ENCODE results near the gene MINDY4. TPM values are rescaled to one million over a fixed set of nuclear protein-coding genes. Genes with fewer than 3 reads are reported as not detected.

The MINDY4 gene
- total and polyA plus RNA-seq, 2 donors (not counting 1 experiment from before 2014, with no cell fraction given) = 0.12 to 1.1 TPM

- no peaks in the 10 kb centered on the region for H3K4me1 ChIP-seq (ENCODE audit: control insufficient read depth in 2 of 2, insufficient read depth in 2 of 2, low read length in 2 of 2)
- H4K20me1 ChIP-seq (ENCODE audit: control insufficient read depth, insufficient read depth, low read length, poor library complexity, severe bottlenecking) = no peaks in the 10 kb centered on the region
- 89% methylated on average over 11 of the region's 13 CpGs for WGBS (ENCODE audit: insufficient coverage)
- H3K27ac Mint-ChIP-seq = no peak overlapping the region
- H3K4me2 ChIP-seq (replicated peaks; ENCODE audit: low read depth, low read length, poor library complexity, severe bottlenecking) = no peak overlapping the region
- no peaks in the 10 kb centered on the region for H3K9me3 Mint-ChIP-seq (ENCODE audit: insufficient read depth)
- H3K9ac ChIP-seq (ENCODE audit: low read length) = no peak overlapping the region
- no peak for ATAC-seq (ENCODE audit: low read depth)
- intact Hi-C loops (cut with micrococcal nuclease) = no loop called here
- ChIA-PET CTCF (no interaction called here), POLR2A (no interaction called here)
- H3K36me3 ChIP-seq (replicated peaks in 1 of 2; ENCODE audit: control extremely low read depth in 1 of 2, control insufficient read depth in 1 of 2, extremely low read depth in 1 of 2, insufficient read depth in 2 of 2, low read length in 1 of 2) = no peaks in the 10 kb centered on the region
- no peak overlapping the region for H3K4me3 ChIP-seq (ENCODE audit: control extremely low read depth in 1 of 5, extremely low read depth in 1 of 5, insufficient read depth in 1 of 5, low read depth in 2 of 5, low read length in 4 of 5)
- no peak overlapping the region for H3K27ac ChIP-seq (ENCODE audit: low read length in 2 of 2)
- no peak for DNase-seq
- TF ChIP-seq EZH2 (IDR thresholded peaks at IDR 0.05; ENCODE audit: borderline replicate concordance, insufficient read depth, low read depth, low read length, poor library complexity, severe bottlenecking) (no peak), CTCF (IDR thresholded peaks at IDR 0.05) (no peak)
- H3K27me3 ChIP-seq (replicated peaks in 1 of 4; ENCODE audit: control extremely low read depth in 1 of 4, control insufficient read depth in 3 of 4, insufficient read depth in 4 of 4, low read length in 3 of 4) = no peaks in the 10 kb centered on the region
- no peak overlapping the region for H3K4me3 Mint-ChIP-seq
- H2AFZ ChIP-seq (ENCODE audit: insufficient read depth, low read depth, low read length, poor library complexity, severe bottlenecking) = no peak overlapping the region
- no peaks in the 10 kb centered on the region for H3K79me2 ChIP-seq (ENCODE audit: control insufficient read depth, insufficient read depth, low read length)
- no peaks in the 10 kb centered on the region for H3K4me1 Mint-ChIP-seq
- no peaks in the 10 kb centered on the region for H3K27me3 Mint-ChIP-seq
- H3K9me3 ChIP-seq (ENCODE audit: control extremely low read depth in 1 of 3, control insufficient read depth in 2 of 3, insufficient read depth in 1 of 3, low read length in 2 of 3) = peaks cover 0 to 3% (median 0%) of the 10 kb centered on the region in 3 donors
These were observed 98.8 kb downstream of the MINDY4 start for GRCh38 chr7:30869794-30870611.

DNA sequence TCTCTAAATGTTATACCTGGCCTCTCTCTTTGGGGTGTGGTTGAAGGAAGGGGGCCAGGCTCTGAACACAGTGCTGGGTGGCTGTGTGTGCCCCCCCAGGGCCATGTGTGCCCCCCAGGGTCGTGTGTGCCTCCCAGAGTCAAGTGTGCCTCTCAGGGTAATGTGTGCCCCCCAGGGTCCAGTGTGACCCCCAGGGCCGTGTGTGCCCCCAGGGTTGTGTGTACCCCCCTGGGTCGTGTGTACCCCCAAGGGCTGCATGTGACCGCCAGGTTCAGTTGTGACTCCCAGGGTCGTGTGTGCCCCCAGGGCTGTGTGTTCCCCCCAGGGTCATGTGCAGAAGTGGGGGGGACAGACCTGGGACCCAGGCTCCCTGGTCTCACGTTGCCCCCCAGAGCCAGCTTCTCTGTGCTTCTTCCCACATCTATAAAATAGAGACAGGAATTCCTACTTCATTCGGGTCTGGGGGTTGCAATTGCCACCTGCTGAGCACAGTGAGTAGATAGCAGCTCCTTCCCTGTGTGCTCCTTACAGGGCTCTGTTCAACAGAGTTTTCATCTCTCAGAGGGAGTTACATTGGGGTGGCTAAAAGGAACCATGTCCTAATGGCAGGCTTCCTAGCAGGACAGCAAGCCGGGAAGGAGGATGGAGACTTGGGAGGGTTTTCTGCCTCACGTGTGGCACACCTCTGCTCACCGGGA is 99.8 kb downstream of the MINDY4 start:
- 80% methylated on average over 8 of the region's 10 CpGs for WGBS (ENCODE audit: insufficient coverage)
- no peak overlapping the region for H3K27ac Mint-ChIP-seq
- H3K4me3 Mint-ChIP-seq = no peak overlapping the region
- H3K4me2 ChIP-seq (replicated peaks; ENCODE audit: low read depth, low read length, poor library complexity, severe bottlenecking) = no peak overlapping the region
- no peaks in the 10 kb centered on the region for H3K4me1 ChIP-seq (ENCODE audit: control insufficient read depth in 2 of 2, insufficient read depth in 2 of 2, low read length in 2 of 2)
- H3K27me3 ChIP-seq (replicated peaks in 1 of 4; ENCODE audit: control extremely low read depth in 1 of 4, control insufficient read depth in 3 of 4, insufficient read depth in 4 of 4, low read length in 3 of 4) = no peaks in the 10 kb centered on the region
- no peak overlapping the region for H3K9ac ChIP-seq (ENCODE audit: low read length)
- POLR2A ChIA-PET = no interaction called here
- H4K20me1 ChIP-seq (ENCODE audit: control insufficient read depth, insufficient read depth, low read length, poor library complexity, severe bottlenecking) = no peaks in the 10 kb centered on the region
- H3K36me3 ChIP-seq (replicated peaks in 1 of 2; ENCODE audit: control extremely low read depth in 1 of 2, control insufficient read depth in 1 of 2, extremely low read depth in 1 of 2, insufficient read depth in 2 of 2, low read length in 1 of 2) = no peaks in the 10 kb centered on the region
- CTCF ChIA-PET = no interaction called here
- H3K27ac ChIP-seq (ENCODE audit: low read length in 2 of 2) = no peak overlapping the region
- no peaks in the 10 kb centered on the region for H3K4me1 Mint-ChIP-seq
- H2AFZ ChIP-seq (ENCODE audit: insufficient read depth, low read depth, low read length, poor library complexity, severe bottlenecking) = no peak overlapping the region
- DNase-seq = no peak
- H3K9me3 ChIP-seq (ENCODE audit: control extremely low read depth in 1 of 3, control insufficient read depth in 2 of 3, insufficient read depth in 1 of 3, low read length in 2 of 3) = peaks cover 0 to 3% (median 0%) of the 10 kb centered on the region in 3 donors
- H3K4me3 ChIP-seq (ENCODE audit: control extremely low read depth in 1 of 5, extremely low read depth in 1 of 5, insufficient read depth in 1 of 5, low read depth in 2 of 5, low read length in 4 of 5) = no peak overlapping the region
- ATAC-seq (ENCODE audit: low read depth) = no peak
- no peaks in the 10 kb centered on the region for H3K79me2 ChIP-seq (ENCODE audit: control insufficient read depth, insufficient read depth, low read length)
- intact Hi-C loops (cut with micrococcal nuclease) = no loop called here
- H3K9me3 Mint-ChIP-seq (ENCODE audit: insufficient read depth) = no peaks in the 10 kb centered on the region
- no peaks in the 10 kb centered on the region for H3K27me3 Mint-ChIP-seq
- no peak for TF ChIP-seq EZH2 (IDR thresholded peaks at IDR 0.05; ENCODE audit: borderline replicate concordance, insufficient read depth, low read depth, low read length, poor library complexity, severe bottlenecking)
- no peak for TF ChIP-seq CTCF (IDR thresholded peaks at IDR 0.05)
